Neural progenitor cell (in vitro differentiated cells): ENCODE results near the gene ZCWPW1.

ENCODE experiments used
- EZH2 ChIP-seq: fragments of 200-600 bp; sonication (generic); IDR thresholded peaks from 2 replicates; pipeline ENCODE4 v1.6.1; 2017; ENCODE audit warnings: antibody characterized with exemption, mild to moderate bottlenecking, moderate library complexity
- TF ChIP-seq, protein P1 (sequence below): fragments of 200-600 bp; sonication (generic); IDR thresholded peaks from 2 replicates; pipeline ENCODE4 v1.5.1; 2017; ENCODE audit warnings: antibody characterized with exemption, mild to moderate bottlenecking

GRCh38 chr7:100358027-100358856 is 70.3 kb downstream of the ZCWPW1 start, which contains the start of gene PILRB:
- TF ChIP-seq, protein P1, sequence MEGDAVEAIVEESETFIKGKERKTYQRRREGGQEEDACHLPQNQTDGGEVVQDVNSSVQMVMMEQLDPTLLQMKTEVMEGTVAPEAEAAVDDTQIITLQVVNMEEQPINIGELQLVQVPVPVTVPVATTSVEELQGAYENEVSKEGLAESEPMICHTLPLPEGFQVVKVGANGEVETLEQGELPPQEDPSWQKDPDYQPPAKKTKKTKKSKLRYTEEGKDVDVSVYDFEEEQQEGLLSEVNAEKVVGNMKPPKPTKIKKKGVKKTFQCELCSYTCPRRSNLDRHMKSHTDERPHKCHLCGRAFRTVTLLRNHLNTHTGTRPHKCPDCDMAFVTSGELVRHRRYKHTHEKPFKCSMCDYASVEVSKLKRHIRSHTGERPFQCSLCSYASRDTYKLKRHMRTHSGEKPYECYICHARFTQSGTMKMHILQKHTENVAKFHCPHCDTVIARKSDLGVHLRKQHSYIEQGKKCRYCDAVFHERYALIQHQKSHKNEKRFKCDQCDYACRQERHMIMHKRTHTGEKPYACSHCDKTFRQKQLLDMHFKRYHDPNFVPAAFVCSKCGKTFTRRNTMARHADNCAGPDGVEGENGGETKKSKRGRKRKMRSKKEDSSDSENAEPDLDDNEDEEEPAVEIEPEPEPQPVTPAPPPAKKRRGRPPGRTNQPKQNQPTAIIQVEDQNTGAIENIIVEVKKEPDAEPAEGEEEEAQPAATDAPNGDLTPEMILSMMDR: peak; percentile 23
- TF ChIP-seq EZH2: no peak
